GM10266 (cell line): Measurements from ENCODE around the gene KRT81.

Source experiments
- DNase-seq: peaks from one replicate; pipeline ENCODE4 v3.0.0; 2012; ENCODE audit errors: extremely low spot score
- CTCF ChIP-seq: IDR thresholded peaks from 2 replicates; pipeline ENCODE4 v1.5.1; 2012; ENCODE audit warnings: mild to moderate bottlenecking, low read depth; ENCODE audit not compliant: control insufficient read depth, insufficient read depth; ENCODE audit errors: missing control alignments

The KRT81 gene

GRCh38 chr12:52248541-52249461 lies 42.5 kb downstream of the KRT81 start:
- TF ChIP-seq CTCF = no peak
- no peak for DNase-seq

- no peak for TF ChIP-seq CTCF
- no peak for DNase-seq
These were observed 43.5 kb downstream of the KRT81 start for GRCh38 chr12:52247622-52248540.

GRCh38 chr12:52246720-52247621 lies 44.4 kb downstream of the KRT81 start:
- DNase-seq = no peak
- TF ChIP-seq CTCF = no peak

GRCh38 chr12:52245962-52246569 lies 45.3 kb downstream of the KRT81 start:
- DNase-seq = peak; percentile 16
- no peak for TF ChIP-seq CTCF

GRCh38 chr12:52245259-52245961 lies 45.9 kb downstream of the KRT81 start:
- no peak for TF ChIP-seq CTCF
- no peak for DNase-seq

- no peak for TF ChIP-seq CTCF
- no peak for DNase-seq
These were observed 46.7 kb downstream of the KRT81 start for GRCh38 chr12:52244615-52244994.
